Keratinocyte (primary cell): ENCODE results near the gene SEC62. TPM values are rescaled to one million over a fixed set of nuclear protein-coding genes. Genes with fewer than 3 reads are reported as not detected.

ENCODE experiments used
- DNase-seq: peaks from one replicate; pipeline ENCODE4 v3.0.0-alpha.2; 2011; ENCODE audit warnings: low read depth, missing footprints, low spot score
- FAIRE-seq: peaks from 2 replicates; lab custom pipeline; 2011; peaks lifted over from hg19 to GRCh38; lab: Jason Lieb, UNC
- H2AFZ ChIP-seq: 2 replicates; pipeline ENCODE4 v1.6.0; 2012; ENCODE audit warnings: low read length, control low read depth, inconsistent platforms; ENCODE audit not compliant: control insufficient read depth
- H3K27ac ChIP-seq: 2 replicates; pipeline ENCODE4 v1.5.1; 2011; ENCODE audit warnings: low read length; ENCODE audit not compliant: control insufficient read depth, insufficient read depth
- H3K27me3 ChIP-seq: 3 replicates; pipeline ENCODE4 v1.6.0; 2011; ENCODE audit warnings: low read length; ENCODE audit not compliant: control insufficient read depth, insufficient read depth; ENCODE audit errors: extremely low read depth
- H3K36me3 ChIP-seq, 2 experiments: 2 replicates in 1 of 2; 3 replicates in 1 of 2; pipeline ENCODE4 v1.5.1; 2011; ENCODE audit warnings: low read length in 2 of 2, mild to moderate bottlenecking in 1 of 2; ENCODE audit not compliant: control insufficient read depth in 2 of 2, insufficient read depth in 2 of 2; ENCODE audit errors: extremely low read depth in 1 of 2
- H3K4me1 ChIP-seq: 3 replicates; pipeline ENCODE4 v1.5.1; 2011; ENCODE audit warnings: low read length; ENCODE audit not compliant: control insufficient read depth, insufficient read depth; ENCODE audit errors: extremely low read depth
- H3K4me2 ChIP-seq: 3 replicates; pipeline ENCODE4 v1.6.0; 2011; ENCODE audit warnings: low read depth, low read length; ENCODE audit not compliant: control insufficient read depth, insufficient read depth; ENCODE audit errors: extremely low read depth
- H3K4me3 ChIP-seq, 3 experiments: fragments of 200-600 bp in 1 of 3; sonication (generic) in 1 of 3; 2 replicates in 2 of 3; 3 replicates in 1 of 3; pipeline ENCODE4 v1.5.1; 2011 to 2016; ENCODE audit warnings: low read length in 3 of 3, mild to moderate bottlenecking in 3 of 3, control low read depth in 2 of 3, inconsistent platforms in 1 of 3, low read depth in 1 of 3, mixed read lengths in 1 of 3, mixed run types in 1 of 3, moderate library complexity in 1 of 3; ENCODE audit not compliant: control insufficient read depth in 2 of 3, insufficient read depth in 2 of 3; ENCODE audit errors: extremely low read depth in 1 of 3
- H3K79me2 ChIP-seq: 2 replicates; pipeline ENCODE4 v1.6.0; 2012; ENCODE audit warnings: low read length; ENCODE audit not compliant: control insufficient read depth, insufficient read depth
- H3K9ac ChIP-seq: 3 replicates; pipeline ENCODE4 v1.6.0; 2011; ENCODE audit warnings: low read length; ENCODE audit not compliant: control insufficient read depth, insufficient read depth; ENCODE audit errors: extremely low read depth
- H3K9me1 ChIP-seq: 3 replicates; pipeline ENCODE4 v1.6.0; 2011; ENCODE audit warnings: low read length; ENCODE audit not compliant: control insufficient read depth, insufficient read depth; ENCODE audit errors: extremely low read depth
- H3K9me3 ChIP-seq: 2 replicates; pipeline ENCODE4 v1.5.1; 2012; ENCODE audit warnings: low read depth, low read length; ENCODE audit not compliant: control insufficient read depth
- H4K20me1 ChIP-seq: 3 replicates; pipeline ENCODE4 v1.6.0; 2011; ENCODE audit warnings: low read length; ENCODE audit not compliant: control insufficient read depth, insufficient read depth; ENCODE audit errors: extremely low read depth
- EZH2 ChIP-seq: IDR thresholded peaks from one replicate; pipeline ENCODE4 v1.6.1; 2012; ENCODE audit warnings: inconsistent platforms, mild to moderate bottlenecking, low read length, moderate library complexity
- dilution Hi-C: fragments of 300-500 bp; cut with MboI; formaldehyde crosslinking; loops from one replicate; pipeline ENCODE4 v1.7.0; 2020; ENCODE audit warnings: low sequenced_read_pairs; ENCODE audit not compliant: extremely low pct_ligation_motif_present
- polyA plus RNA-seq, 5 experiments: library from polyadenylated mRNA; depleted of rRNA in 3 of 5; stranded (reverse) in 3 of 5; stranded (forward) in 1 of 5; unstranded in 1 of 5; fragments of >200 nt; gene quantifications; 1 replicate in 1 of 5; 2 replicates in 3 of 5; 3 replicates in 1 of 5; pipeline versions ENCODE4 v1.2.1 to v1.2.3, GENCODE V29; 2011 to 2012; ENCODE audit warnings: missing spikeins in 2 of 5, low read depth in 1 of 5, low replicate concordance in 1 of 5
- TF ChIP-seq, protein P1 (sequence below), 3 experiments: IDR thresholded peaks in 1 of 3; conservative IDR thresholded peaks in 1 of 3; optimal IDR thresholded peaks in 1 of 3; 2 replicates in 2 of 3; 3 replicates in 1 of 3; pipeline versions ENCODE3 to v1.5.1; 2011; ENCODE audit warnings: low read length in 3 of 3, mild to moderate bottlenecking in 3 of 3, moderate library complexity in 2 of 3, control low read depth in 1 of 3, inconsistent platforms in 1 of 3; ENCODE audit not compliant: insufficient read depth in 2 of 3; ENCODE audit errors: extremely low read depth in 1 of 3

Gene SEC62
- polyA plus RNA-seq, 1 donor (not counting 4 experiments of a cell fraction or from before 2014, with no cell fraction given), result 63.3 TPM

DNA sequence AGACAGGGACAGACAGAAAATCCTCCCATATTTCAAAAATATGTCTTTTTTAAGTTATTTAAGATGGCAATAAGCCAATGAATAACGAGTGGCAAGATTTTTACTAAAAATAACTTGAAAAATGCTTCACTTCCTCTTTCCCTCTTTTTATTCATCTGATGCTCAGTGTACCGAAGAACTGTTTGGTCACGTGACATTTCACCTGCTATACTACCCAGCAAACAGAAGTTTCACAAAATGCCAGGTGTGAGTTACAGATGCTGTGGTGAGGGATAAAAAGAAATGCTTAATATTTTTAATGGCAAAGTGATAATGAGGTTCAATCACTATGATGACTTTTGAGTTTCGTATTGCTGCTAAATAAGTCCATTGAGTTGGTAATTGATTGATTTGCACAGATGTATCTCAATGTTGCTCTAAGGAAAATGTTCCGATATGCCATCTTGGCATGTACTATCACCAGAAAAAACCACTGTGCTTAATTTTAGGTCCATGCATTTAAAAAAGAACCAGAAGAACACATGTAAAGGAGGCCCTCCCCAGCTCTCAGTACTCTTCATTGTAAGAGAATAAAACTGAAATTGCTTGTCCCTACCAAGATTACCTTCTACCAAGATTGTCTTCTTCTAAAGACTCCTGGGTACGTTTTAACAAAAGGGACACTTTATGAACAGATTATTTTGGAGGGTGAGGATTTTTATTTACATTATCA, 26.0 kb upstream of the SEC62 start:
- Histone ChIP-seq H3K27me3 (no peaks in the 10 kb centered on the region), H3K4me2 (no peak overlapping the region), H3K9me1 (no peaks in the 10 kb centered on the region), H3K36me3 (no peaks in the 10 kb centered on the region), H3K9ac (no peak overlapping the region), H3K79me2 (no peaks in the 10 kb centered on the region), H2AFZ (no peak overlapping the region), H3K27ac (no peak overlapping the region), H3K4me3 (no peak overlapping the region), H4K20me1 (no peaks in the 10 kb centered on the region), H3K9me3 (no peaks in the 10 kb centered on the region), H3K4me1 (no peaks in the 10 kb centered on the region)
- dilution Hi-C loops, result no loop called here
- no peak for TF ChIP-seq EZH2
- TF ChIP-seq, protein P1, sequence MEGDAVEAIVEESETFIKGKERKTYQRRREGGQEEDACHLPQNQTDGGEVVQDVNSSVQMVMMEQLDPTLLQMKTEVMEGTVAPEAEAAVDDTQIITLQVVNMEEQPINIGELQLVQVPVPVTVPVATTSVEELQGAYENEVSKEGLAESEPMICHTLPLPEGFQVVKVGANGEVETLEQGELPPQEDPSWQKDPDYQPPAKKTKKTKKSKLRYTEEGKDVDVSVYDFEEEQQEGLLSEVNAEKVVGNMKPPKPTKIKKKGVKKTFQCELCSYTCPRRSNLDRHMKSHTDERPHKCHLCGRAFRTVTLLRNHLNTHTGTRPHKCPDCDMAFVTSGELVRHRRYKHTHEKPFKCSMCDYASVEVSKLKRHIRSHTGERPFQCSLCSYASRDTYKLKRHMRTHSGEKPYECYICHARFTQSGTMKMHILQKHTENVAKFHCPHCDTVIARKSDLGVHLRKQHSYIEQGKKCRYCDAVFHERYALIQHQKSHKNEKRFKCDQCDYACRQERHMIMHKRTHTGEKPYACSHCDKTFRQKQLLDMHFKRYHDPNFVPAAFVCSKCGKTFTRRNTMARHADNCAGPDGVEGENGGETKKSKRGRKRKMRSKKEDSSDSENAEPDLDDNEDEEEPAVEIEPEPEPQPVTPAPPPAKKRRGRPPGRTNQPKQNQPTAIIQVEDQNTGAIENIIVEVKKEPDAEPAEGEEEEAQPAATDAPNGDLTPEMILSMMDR (optimal IDR thresholded peaks at IDR 0.05 in 1 of 3, IDR thresholded peaks at IDR 0.05 in 1 of 3, conservative IDR thresholded peaks at IDR 0.05 in 1 of 3; ENCODE audit: extremely low read depth in 1 of 3, insufficient read depth in 2 of 3, low read length in 3 of 3), result no peak
- DNase-seq, result no peak
- no peak for FAIRE-seq

DNA sequence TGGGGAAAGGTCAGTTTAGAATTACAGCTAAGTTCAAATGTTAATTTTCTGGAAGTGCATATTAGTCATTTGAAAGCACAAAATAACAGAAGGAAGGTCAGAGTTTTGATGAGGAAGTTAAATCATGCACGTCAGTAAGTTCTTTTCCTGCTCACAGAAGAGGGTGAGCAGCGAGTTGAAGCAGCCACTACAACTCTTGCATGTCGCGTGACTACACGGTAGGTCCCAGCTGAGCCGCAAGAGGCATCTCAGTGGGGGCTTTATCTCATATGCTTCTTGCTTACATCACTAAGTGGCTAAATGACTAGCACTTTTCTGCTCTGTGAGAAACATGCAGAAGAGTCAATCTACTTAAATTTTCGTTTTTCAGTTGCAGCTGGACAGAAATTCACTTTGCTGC, 21.3 kb upstream of the SEC62 start:
- dilution Hi-C loops, result no loop called here
- TF ChIP-seq, protein P1 (optimal IDR thresholded peaks at IDR 0.05 in 1 of 3, IDR thresholded peaks at IDR 0.05 in 1 of 3, conservative IDR thresholded peaks at IDR 0.05 in 1 of 3; ENCODE audit: extremely low read depth in 1 of 3, insufficient read depth in 2 of 3, low read length in 3 of 3), result no peak
- no peak for TF ChIP-seq EZH2
- H3K36me3 ChIP-seq, result no peaks in the 10 kb centered on the region
- DNase-seq, result no peak
- H3K4me1 ChIP-seq, result no peaks in the 10 kb centered on the region
- H3K27me3 ChIP-seq, result peaks cover 10% of the 10 kb centered on the region
- H3K27ac ChIP-seq, result no peak overlapping the region
- FAIRE-seq, result no peak
- no peak overlapping the region for H3K4me3 ChIP-seq
- no peak overlapping the region for H3K9ac ChIP-seq
- no peaks in the 10 kb centered on the region for H3K9me3 ChIP-seq
- no peaks in the 10 kb centered on the region for H3K79me2 ChIP-seq
- no peaks in the 10 kb centered on the region for H3K9me1 ChIP-seq
- H3K4me2 ChIP-seq, result no peak overlapping the region
- no peak overlapping the region for H2AFZ ChIP-seq
- no peaks in the 10 kb centered on the region for H4K20me1 ChIP-seq
